Activated CD8-positive, alpha-beta T cell treated with anti-CD3 and anti-CD28 coated beads for 36 hours (primary cell): ENCODE data around the gene NR2F6. TPM values are rescaled to one million over a fixed set of nuclear protein-coding genes. Genes with fewer than 3 reads are reported as not detected.
A peak's percentile ranks its signal among the peaks of the same experiment; 100 is the strongest.

Experiments
- ATAC-seq: fragments of 200-7000 bp; cut with Tn5 transposase; one replicate; pipeline ENCODE4 v1.10.0; 2021; ENCODE audit warnings: mild to moderate bottlenecking, moderate library complexity
- CTCF ChIA-PET: fragments of 350-600 bp; sonication (Branson Sonifier 250); formaldehyde crosslinking; loops from one replicate; lab custom pipeline; 2021; ENCODE audit warnings: antibody characterized with exemption; lab: Charles Lee
- POLR2A ChIA-PET: fragments of 350-600 bp; sonication (Branson Sonifier 250); formaldehyde crosslinking; loops from one replicate; lab custom pipeline; 2021; ENCODE audit warnings: antibody characterized with exemption; lab: Charles Lee
- DNase-seq: peaks from one replicate; pipeline ENCODE4 v3.0.0-alpha.2; 2020
- H3K27ac Mint-ChIP-seq: one replicate; pipeline ENCODE4 v1.8.0; 2021; ENCODE audit warnings: mild to moderate bottlenecking, mixed read lengths
- H3K27me3 Mint-ChIP-seq: one replicate; pipeline ENCODE4 v1.8.0; 2021; ENCODE audit warnings: mixed read lengths
- H3K36me3 Mint-ChIP-seq: one replicate; pipeline ENCODE4 v1.8.0; 2021; ENCODE audit warnings: low read depth, mixed read lengths
- H3K4me1 Mint-ChIP-seq: one replicate; pipeline ENCODE4 v1.8.0; 2021; ENCODE audit warnings: low read depth, mixed read lengths
- H3K4me3 Mint-ChIP-seq: one replicate; pipeline ENCODE4 v1.8.0; 2021; ENCODE audit warnings: mild to moderate bottlenecking, moderate library complexity, mixed read lengths
- H3K9me3 Mint-ChIP-seq: one replicate; pipeline ENCODE4 v1.8.0; 2021; ENCODE audit warnings: mixed read lengths
- CTCF ChIP-seq: fragments of 200-600 bp; IDR thresholded peaks from one replicate; pipeline ENCODE4 v1.8.0; 2022; ENCODE audit warnings: antibody characterized with exemption, mild to moderate bottlenecking
- intact Hi-C: fragments of 100-400 bp; cut with micrococcal nuclease; formaldehyde crosslinking; loops from one replicate; pipeline ENCODE4 v1.10.0; 2022
- total RNA-seq, 2 experiments: library from RNA; stranded (reverse); gene quantifications; one replicate each; pipeline ENCODE4 v1.2.3, GENCODE V29; 2021

NR2F6 gene
- total RNA-seq, 2 experiments from 2014 or later: 7.0 TPM

GRCh38 chr19:17268754-17269153 lies 23.0 kb upstream of the NR2F6 start:
- Mint-ChIP-seq H3K36me3 (peaks cover 12% of the 10 kb centered on the region), H3K9me3 (no peaks in the 10 kb centered on the region), H3K27ac (peak overlapping the region; percentile 90), H3K4me3 (peak overlapping the region; percentile 95), H3K4me1 (peaks cover 15% of the 10 kb centered on the region), H3K27me3 (no peaks in the 10 kb centered on the region)
- CTCF ChIA-PET: interaction anchor here (1.4 to 5.9 kb wide), 2 partner anchors 14 to 117 kb away, joined by 3 to 46 read pairs; partner anchors contain the start of gene ANKLE1
- DNase-seq (no peak), ATAC-seq (no peak)
- no peak for TF ChIP-seq CTCF
- POLR2A ChIA-PET: interaction anchor here (0.7 to 5.7 kb wide), 3 partner anchors 8 to 945 kb away, joined by 3 to 36 read pairs (median 6); partner anchors contain the start of gene ANKLE1
- intact Hi-C loops: no loop called here

- ATAC-seq (peak; percentile 95), DNase-seq (peak; percentile 99)
- intact Hi-C loops: no loop called here
- TF ChIP-seq CTCF: no peak
- Mint-ChIP-seq H3K27me3 (no peaks in the 10 kb centered on the region), H3K4me1 (peaks cover 15% of the 10 kb centered on the region), H3K27ac (peak within 1 kb of the TSS; percentile 90), H3K9me3 (no peaks in the 10 kb centered on the region), H3K4me3 (peak within 1 kb of the TSS; percentile 95), H3K36me3 (peaks cover 8% of the 10 kb centered on the region)
- CTCF ChIA-PET: interaction anchor here (0.8 to 5.9 kb wide), 11 partner anchors 8 to 224 kb away, joined by 3 to 46 read pairs (median 4); partner anchors contain the start of genes ANKLE1, DDA1 and USE1
- POLR2A ChIA-PET: interaction anchor here (0.5 to 5.7 kb wide), 4 partner anchors 15 to 138 kb away, joined by 3 to 36 read pairs (median 7); partner anchors contain the start of genes ANKLE1 and BST2
These were observed 21.5 kb upstream of the NR2F6 start, which contains the start of gene BABAM1 for GRCh38 chr19:17266975-17267788. Gene BABAM1, plus strand, starts transcription at chr19:17267443. Its CDS starts 1,364 bp downstream, at chr19:17268807.

GRCh38 chr19:17266589-17266974 lies 20.9 kb upstream of the NR2F6 start:
- ATAC-seq (peak; percentile 4), DNase-seq (no peak)
- no peaks in the 10 kb centered on the region for H3K27me3 Mint-ChIP-seq
- CTCF ChIA-PET: interaction anchor here (0.8 to 5.9 kb wide), 11 partner anchors 8 to 223 kb away, joined by 3 to 46 read pairs (median 4); partner anchors contain the start of genes ANKLE1, DDA1 and USE1
- no peaks in the 10 kb centered on the region for H3K9me3 Mint-ChIP-seq
- H3K27ac Mint-ChIP-seq: peak overlapping the region; percentile 90
- peak overlapping the region; percentile 95 for H3K4me3 Mint-ChIP-seq
- POLR2A ChIA-PET: interaction anchor here (0.5 to 5.7 kb wide), 6 partner anchors 16 to 139 kb away, joined by 3 to 36 read pairs (median 4); partner anchors contain the start of genes ANKLE1 and BST2
- peaks cover 15% of the 10 kb centered on the region for H3K4me1 Mint-ChIP-seq
- H3K36me3 Mint-ChIP-seq: peaks cover 8% of the 10 kb centered on the region
- no peak for TF ChIP-seq CTCF
- intact Hi-C loops: no loop called here

- TF ChIP-seq CTCF: no peak
- ATAC-seq: no peak
- ChIA-PET CTCF (interaction anchor here (1.5 to 5.9 kb wide), 5 partner anchors 10 to 51 kb away, joined by 3 to 46 read pairs (median 4); partner anchors contain the start of genes ANKLE1 and USE1), POLR2A (interaction anchor here (0.8 to 5.7 kb wide), 5 partner anchors 16 to 139 kb away, joined by 3 to 36 read pairs (median 4); partner anchors contain the start of genes ANKLE1 and BST2)
- DNase-seq: no peak
- Mint-ChIP-seq H3K27me3 (no peaks in the 10 kb centered on the region), H3K27ac (no peak overlapping the region), H3K4me3 (no peak overlapping the region), H3K36me3 (peaks cover 3% of the 10 kb centered on the region), H3K9me3 (no peaks in the 10 kb centered on the region), H3K4me1 (peaks cover 16% of the 10 kb centered on the region)
- intact Hi-C loops: no loop called here
These were observed 20.3 kb upstream of the NR2F6 start for GRCh38 chr19:17266026-17266425.
